EH (cell line): ENCODE data around the gene MRPS18A.
A peak's percentile ranks its signal among the peaks of the same experiment; 100 is the strongest.

Experiments used
- DNase-seq: peaks from one replicate; pipeline ENCODE4 v3.0.0-alpha.2; 2015; ENCODE audit warnings: low read depth

Gene MRPS18A

DNA sequence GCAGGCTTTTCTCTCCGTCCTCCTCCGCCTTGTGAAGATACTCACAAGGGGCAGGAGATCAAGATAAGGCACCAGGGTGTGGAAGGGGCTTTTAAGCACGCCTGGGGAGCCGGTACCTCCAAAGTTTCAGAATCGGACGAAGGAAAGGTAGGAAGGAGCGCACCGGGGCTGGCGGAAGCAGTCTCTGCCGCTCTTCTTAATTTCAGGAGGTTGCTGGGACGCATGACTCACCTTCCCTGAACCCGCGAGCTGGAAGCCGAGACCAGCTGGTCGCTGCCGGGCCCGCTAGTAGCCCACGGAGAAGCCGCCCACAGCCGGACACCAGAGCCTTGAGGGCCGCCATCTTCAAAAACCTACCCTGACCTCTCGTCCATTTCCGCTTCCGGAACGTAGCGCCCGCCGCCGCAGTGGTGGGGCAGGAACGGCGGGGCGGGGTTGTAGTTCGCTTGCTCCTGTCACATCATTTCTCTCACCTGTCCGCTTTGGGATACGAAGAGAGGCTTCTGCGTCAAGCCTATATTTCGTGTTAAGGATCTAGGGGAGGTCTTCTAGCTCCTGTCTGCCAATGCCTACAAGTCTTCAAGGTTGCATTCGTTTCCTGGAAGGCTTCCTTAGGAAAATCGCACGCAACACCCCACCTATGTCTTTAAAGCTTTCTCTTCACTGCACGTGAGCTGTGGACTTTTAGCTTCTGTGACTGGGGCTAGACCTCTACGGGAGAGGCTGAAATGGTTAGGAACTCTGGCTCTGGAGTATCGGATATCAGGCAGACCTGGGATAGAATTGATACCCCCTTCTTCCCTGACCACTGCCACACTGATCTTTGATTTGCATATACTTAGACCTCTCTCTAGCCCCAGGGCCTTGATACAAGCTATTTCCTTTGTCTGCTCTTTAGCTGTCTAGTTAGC, at the start of gene MRPS18A:
MRPS18A (minus strand) TSS at position 355 of the 911 bp plus-strand sequence; CDS start at position 343, 12 bp downstream.
- peak; percentile 80 for DNase-seq

DNA sequence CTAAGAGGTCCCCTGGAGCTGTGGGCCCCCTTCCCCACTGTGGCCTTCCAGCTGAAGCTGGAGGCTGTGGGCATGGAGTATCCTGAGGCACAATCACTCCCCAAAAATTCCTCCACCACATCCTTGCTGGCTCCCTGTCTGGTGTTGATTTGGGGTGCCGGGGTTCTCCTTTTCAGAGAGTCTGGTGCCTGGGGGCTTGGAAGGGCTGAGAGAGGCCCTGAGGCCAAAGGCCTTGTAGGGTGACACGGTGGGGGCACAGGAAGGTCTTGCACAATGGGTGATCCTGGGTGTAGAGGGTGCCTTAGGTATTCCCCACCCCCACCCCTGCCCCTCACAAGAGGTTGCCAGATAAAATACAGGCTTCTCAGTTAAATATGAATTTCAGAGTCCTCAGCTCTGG, 49.3 kb upstream of the MRPS18A start:
- no peak for DNase-seq

DNA sequence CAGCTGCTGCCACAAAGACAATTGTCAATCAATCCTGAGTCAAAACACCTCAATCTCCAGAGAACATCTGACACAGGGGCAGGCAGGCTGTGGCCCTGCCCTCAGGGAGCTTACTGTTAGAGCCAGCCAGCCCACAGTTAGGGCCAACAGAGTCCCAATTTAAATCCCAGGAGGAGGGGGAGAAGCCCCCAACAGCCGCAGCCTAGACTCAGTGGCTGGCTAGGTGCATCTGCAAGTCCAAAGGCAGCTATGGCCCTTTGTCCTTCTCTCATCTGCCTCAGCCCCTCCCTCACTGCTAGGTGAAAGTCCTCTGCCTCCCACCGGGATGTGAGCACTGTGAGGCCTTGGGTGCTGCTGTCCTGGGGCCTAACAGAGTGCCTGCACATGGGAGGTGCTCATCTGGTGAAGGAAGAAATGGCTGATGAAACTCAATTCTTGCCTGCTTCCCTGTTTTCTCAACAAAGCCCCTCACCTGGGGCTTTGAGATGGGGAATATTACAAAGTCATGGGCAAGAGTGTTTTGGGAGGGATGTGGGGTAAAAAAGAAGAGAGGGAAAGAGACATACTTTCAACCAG, 48.7 kb upstream of the MRPS18A start:
- DNase-seq, result no peak

DNA sequence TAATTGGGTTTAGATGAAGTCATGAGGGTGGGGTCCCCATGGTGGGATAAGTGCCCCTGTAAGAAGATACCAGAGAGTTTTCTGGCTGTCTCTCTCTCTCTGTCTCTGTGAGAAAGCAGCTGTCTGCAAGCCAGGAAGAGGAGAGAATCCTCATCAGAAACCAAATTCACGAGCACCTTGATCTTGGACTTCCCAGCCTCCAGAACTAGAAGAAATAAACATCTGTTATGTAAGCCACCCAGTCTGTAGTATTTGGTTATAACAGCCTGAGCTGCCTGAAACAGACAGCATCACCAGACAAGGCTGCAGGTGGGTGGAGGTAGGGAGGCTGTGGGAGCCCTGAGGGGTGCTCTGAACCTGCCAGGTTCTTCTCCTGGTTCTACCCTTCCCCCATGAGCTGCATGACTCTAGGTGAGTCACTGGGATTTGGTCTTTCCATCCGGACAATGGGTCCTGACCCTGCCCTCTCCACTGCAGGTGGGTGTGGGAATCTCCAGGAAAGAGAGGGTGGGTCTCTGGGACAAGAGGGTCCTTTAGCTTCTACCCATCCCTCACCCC, 48.1 kb upstream of the MRPS18A start:
- no peak for DNase-seq

DNA sequence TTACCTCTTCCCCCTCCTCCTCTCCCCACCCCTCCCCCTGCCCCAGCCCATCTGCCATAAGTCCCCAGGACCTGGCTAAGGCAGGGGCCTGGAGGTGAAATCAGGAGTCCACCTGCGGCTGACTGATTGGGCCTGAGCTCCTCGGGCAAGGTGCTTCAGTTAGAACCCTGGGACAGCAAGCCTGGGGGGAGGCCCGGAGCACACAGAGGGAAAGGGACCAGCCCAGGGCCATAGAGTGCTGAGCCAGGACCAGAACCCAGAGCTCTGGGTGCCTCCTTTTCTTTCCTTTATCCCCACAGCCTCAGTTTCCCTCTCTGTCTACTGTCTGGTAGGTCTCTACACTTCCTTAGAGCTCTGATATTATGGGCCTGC, 46.7 kb upstream of the MRPS18A start:
- no peak for DNase-seq

DNA sequence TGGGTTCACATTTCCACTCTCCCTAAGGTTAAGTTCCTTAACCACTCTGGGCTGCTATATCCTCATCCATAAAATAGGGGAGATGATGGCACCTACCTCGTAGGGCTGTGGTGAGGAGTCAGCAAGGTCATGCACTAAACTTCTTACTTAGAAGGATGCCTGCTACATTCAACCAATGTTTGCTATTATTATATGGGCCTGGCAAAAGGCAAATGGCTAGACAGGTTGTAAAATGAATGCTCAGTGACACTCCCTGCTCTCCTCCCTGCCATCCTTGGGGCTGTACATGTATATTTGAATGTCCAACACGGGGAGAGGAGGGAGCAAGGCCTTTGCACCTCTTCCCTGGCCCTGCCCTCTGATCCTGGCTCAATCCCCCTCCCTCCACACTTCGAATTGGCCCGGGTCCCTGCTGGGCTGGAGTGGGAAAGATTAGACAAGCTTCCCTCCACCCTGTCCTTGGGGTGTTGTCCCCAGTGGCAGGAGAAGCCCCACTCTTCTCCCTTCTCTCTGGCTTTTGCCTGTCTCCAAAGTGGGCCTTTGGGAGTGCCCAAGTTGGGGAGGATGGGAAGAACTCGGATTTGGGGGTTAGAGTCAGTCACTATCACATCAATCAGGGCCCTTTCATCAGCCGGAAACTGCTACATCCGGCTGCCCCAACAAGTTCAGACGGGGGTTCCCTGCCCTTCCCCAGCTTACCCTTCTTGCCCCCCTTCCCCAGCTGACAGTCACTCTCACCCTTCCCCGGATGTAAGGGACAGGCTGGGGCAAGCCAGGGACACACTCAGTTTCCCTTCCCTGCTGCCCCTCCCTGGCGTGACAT, 46.1 kb upstream of the MRPS18A start:
- no peak for DNase-seq

DNA sequence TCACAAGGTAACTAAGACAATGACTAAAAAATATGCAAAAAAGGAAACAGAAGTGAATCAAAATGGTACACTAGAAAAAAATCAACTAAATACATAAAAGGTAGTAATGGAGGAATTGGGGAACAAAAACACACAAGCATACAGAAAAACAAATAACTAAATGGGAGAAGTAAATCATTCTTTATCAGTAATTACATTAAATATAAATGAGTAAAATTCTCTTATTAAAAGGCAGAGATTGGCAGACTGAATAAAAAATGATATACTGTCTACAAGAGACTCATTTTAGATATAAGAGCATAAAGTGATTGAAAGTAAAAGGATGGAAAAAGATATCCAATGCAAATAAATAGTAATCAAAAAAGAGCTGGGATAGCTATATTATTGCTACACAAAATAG, 43.0 kb upstream of the MRPS18A start:
- no peak for DNase-seq

DNA sequence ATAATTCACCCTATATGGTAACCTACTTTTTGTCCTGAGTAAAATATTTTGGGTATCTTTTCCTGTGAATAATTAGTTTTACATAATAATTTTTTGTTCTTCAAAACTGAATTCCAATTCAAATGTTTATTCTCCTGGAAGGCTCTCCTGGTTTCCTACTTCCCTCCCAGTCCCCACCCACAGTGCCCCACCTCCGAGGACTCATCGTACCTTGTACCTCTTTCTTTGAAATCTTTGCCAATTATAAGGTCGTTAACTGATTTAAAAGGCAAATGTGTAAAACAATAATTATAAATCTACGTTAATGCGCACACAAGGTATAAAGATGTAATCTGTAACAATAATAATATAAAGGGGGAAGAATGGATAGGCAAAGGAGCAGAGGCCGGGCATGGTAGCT, 41.9 kb upstream of the MRPS18A start:
- no peak for DNase-seq

DNA sequence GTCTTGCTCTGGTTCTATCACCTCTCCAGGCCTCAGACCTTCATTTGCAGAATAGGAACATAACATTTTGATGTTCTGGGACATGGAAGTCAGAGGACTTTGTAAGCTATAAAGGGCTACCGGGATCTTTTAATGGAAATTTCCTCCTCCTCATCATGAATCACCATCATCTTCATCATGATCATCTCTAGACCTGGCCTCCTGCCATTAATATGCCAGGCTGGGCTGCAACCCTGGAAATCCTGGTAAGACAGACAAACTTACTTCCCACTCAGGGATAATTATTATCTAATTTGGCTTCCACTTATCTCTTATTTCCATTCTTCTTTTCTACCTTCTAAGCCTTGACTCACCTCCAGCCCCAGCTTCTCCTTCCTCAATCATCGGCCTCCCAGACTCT, 41.0 kb upstream of the MRPS18A start:
- DNase-seq, result no peak

DNA sequence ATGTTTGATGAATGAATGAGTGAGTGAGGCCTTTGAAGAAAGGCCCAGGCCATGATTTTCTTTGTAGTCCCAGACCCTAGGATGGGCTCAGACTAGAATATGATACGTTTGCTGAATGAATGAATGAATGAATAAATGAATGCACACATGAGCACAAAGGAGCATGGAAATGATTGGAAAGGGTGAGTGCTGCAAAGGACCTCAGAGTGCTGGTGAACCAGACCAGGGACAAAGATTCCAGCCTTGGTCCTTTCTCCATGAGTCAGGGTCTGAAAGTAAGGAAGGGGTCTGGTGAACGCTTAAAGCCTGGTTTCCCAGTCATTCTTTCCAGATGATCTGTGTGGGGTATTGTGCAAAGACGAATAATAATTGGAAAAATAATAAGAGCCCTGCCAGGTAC, 40.0 kb upstream of the MRPS18A start:
- no peak for DNase-seq

DNA sequence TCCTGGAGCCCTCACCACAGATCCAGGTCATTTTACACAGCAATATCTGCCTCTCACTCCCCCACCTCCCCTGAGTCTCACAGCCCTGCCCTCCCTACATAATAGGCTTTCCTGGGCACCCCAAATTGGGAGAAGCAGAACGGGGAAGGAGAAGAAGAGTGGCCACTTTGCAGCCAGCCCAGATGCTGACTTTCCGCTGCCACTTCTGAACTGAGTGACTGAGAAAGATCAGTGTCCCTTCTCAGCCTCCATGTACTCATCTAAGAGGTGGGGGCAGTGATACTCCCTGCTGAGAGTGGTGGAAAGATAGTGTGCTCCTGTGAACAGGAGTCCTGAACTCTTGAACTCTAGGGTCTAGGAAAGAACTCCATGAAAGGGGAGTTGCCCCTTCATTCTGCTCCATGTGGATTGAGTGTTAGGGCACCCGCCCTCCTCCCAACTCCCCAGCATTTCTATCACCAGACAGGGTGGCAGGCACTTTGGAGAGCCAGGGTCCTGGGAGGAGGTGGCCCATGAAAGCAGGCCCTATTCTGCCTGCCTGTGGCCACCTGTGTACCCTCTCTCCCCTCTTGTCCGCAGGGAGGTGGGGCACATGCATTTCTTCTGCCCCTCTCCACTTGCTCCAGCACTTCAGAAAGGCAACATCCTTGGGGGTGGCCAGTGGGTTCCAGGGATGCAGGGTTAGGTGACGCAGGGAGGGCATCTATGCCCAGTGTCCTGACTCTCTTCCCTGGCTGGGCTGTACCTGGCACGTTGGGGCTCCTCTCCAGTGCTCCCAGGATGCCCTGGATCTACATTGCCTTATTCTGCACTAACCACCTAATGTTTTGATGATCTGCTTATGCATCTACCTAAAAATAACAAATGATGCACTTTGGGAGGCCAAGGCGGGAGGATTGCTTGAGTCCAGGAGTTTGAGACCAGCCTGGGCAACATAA, 38.3 kb upstream of the MRPS18A start:
- DNase-seq, result no peak

DNA sequence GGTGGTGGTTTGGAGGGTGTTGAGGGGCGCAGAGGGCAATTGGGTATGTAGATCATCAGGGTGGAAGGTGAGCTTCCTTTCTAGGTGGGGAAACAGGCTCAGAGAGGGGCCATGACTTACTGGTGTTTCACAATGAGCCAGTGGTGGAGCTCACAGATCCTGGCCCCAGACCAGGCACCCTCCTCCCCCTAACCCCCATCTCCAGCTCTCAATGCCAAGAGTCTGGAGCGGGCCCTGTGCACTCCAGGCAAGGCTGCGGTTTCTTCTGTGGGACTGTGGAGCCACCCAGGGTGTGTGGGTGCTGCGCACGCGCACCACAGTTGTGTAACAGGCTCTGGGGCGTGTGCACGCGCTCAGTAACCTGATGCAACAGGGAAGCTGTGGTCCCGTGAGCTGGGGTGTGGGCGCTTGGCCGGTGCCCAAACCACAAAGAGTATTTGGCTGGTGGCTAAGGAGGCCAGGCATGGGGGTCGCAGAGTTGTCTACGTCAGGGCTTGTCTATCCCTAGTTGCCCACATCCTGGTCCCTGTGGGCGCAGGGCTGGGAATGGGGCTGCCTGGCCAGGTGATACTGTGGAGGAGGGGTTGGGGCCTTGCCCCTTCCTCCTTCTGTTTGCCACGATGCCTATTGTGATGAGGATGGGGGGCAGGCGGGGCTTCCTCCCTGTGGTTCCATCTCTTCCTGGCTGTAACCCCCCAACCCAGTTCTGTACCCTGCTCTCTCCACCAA, 37.5 kb upstream of the MRPS18A start:
- DNase-seq, result peak; percentile 88

DNA sequence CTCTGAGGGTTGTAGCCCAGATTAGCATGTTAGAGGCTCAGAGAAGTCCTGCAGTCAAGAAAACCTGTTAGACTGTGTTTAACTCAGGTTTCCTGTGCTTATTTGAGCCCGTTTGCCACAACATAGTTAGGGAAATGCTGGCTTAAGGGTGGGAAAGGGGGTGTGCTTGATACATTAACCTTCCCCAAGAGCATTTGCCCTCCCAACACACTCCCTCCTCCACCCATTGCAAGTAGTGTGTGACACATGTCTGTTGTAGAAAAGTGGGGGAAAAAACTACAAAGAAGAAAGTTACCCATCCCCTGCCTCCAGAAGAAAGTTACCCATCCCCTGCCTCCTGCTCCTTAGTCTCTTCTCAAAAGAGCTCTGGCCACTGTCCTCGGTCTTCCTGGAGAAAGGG, 36.8 kb upstream of the MRPS18A start:
- DNase-seq, result no peak

DNA sequence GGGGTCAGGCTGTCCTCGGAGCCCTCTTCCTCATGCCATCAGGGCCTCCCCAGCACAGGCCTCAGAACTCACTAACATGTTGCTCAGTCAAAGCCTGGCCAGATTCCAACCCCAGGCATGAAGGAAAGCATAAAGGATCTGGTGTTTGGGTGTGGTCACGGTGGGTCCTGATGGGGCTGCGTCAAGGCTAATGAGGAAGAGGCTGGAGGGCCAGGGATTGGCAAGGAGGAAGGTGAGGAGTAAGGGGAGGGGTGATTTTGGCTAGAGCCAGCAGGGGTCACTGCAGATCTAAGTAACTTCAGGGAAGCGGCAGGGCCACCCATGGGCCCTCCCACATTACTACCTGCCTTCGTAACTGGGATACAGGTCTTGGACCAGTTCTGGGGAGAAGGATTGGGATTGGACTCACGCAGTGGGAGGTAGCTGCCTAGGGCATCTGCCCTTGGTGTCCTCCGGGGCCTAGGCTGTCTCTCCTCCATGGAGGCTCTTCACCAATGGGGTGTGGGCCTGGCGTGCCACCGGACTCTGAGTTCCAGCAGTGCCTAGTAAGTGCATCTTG, 36.2 kb upstream of the MRPS18A start:
- DNase-seq, result peak; percentile 64

DNA sequence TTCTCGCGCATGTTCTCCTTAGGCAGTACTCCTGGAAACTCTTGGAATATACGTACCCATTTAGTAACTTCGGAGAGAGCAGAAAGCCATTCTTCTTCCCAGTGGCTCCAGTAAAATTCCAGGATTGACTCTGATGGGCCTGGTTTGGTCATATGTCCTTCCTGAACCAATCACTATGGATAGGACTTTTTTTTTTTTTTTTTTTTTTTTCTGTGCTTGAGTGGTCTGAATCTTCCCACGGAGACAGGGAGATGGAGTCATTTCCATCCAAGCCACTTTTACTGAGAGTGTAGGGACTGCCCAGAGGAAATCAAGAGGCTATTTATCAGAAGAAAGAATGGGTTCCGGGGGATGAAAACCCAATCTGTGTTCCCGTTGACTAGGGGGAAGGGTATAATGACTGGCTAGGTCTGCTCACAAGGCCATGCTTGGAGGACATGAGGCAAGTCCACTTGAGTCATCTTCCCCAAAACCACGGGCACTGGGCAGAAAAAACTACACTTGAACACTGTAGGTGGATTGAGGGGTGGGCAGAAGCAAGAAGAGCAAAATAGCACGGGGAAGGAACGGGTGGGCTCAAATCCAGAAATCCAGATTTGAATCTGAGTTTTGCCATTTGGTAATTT, 35.4 kb upstream of the MRPS18A start:
- no peak for DNase-seq

DNA sequence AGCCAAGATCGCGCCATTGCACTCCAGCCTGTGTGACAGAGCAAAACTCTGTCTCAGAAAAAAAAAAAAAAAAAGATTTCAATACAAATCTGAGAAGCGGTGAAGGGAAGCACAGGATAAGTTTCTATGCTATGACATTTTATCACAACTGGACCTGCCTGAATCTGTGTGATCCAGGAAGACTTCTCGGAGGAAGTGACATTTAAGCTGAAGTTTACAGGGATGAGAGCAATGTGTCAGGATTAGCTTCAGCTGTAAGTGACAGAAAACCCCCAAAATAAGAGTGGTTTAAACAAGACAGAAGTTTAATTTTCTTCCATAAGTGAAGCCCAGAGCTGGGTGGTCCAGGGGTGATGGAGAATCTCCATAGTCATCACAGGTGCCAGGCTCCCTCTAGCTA, 33.4 kb upstream of the MRPS18A start:
- no peak for DNase-seq

DNA sequence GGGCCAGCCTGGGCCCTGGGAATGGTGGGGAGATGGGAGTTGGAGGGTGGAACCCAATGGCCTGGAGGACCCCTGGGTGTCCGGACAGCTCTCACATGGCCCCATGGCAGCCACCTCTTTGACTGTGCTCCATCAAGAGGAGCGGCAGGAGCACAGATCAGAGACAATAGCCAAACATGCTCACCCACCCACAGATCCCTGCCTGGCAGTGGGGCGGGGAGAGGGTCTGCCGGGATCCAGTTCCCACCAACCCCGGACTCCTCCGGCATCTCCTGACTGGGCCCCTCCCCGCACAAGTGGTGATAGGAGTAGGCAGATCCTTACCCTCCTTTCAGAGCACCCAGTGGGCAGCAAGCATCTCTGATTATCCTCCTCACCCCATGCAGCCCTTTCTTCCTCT, 31.9 kb upstream of the MRPS18A start:
- no peak for DNase-seq

DNA sequence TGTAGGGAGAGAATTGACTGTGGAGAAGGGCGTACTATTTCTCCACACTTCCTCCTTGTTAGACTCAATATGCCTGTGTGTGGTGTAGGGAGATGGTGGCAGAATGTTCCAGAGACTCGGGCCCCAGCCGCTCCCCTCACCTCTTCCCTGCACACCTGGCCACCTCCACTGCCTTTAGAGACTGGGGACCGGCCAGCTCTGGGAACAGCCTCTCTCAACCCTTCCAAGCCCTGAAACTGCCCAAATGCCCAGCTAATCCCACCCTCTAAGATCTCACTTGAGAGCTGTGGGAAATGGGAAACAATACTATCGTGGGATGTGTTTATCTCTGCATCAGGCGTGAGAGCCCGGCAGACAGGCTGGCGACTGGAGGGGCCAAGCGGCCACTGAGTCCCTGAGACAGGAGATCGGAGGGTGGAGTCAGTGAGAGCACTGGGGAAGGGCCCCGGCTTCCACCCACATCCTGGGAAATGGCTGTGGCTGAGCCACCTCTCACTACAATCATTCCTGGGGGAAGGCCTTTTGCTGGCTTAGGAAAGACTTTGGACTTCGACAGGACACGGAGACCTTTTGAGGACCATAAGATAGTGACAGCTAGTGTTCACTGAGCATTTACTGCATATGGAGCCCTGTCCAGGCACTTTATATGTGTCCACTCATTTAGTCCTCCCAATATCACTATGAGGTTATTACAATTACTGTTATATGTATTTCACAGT, 31.0 kb upstream of the MRPS18A start:
- DNase-seq, result no peak

DNA sequence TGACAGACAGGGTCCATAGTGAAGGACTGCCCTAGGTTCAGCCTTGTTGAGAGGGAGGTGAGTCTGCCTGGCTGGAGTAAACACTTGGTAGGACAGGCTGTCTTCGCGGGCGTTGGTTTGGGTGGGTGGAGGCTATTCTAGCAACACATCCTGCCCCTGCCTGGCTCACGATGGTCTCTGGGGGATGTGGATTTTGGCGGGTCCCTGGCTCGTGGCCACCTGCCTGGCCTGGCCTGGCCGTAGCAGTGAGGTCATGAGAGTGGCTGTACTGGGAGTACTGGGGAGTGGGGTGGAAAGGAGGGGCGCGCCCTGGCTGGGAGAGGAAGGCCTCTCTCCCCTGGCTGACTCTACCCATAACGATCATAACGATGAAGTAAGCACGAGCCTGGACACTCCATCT, 30.2 kb upstream of the MRPS18A start:
- DNase-seq, result no peak
